Keratinocyte (primary cell): ENCODE data around the gene ATP8A2. TPM values are rescaled to one million over a fixed set of nuclear protein-coding genes. Genes with fewer than 3 reads are reported as not detected.

Experiments
- DNase-seq: peaks from one replicate; pipeline ENCODE4 v3.0.0-alpha.2; 2011; ENCODE audit warnings: low read depth, missing footprints, low spot score
- FAIRE-seq: peaks from 2 replicates; lab custom pipeline; 2011; peaks lifted over from hg19 to GRCh38; lab: Jason Lieb, UNC
- H2AFZ ChIP-seq: 2 replicates; pipeline ENCODE4 v1.6.0; 2012; ENCODE audit warnings: low read length, control low read depth, inconsistent platforms; ENCODE audit not compliant: control insufficient read depth
- H3K27ac ChIP-seq: 2 replicates; pipeline ENCODE4 v1.5.1; 2011; ENCODE audit warnings: low read length; ENCODE audit not compliant: control insufficient read depth, insufficient read depth
- H3K27me3 ChIP-seq: 3 replicates; pipeline ENCODE4 v1.6.0; 2011; ENCODE audit warnings: low read length; ENCODE audit not compliant: control insufficient read depth, insufficient read depth; ENCODE audit errors: extremely low read depth
- H3K36me3 ChIP-seq, 2 experiments: 2 replicates in 1 of 2; 3 replicates in 1 of 2; pipeline ENCODE4 v1.5.1; 2011; ENCODE audit warnings: low read length in 2 of 2, mild to moderate bottlenecking in 1 of 2; ENCODE audit not compliant: control insufficient read depth in 2 of 2, insufficient read depth in 2 of 2; ENCODE audit errors: extremely low read depth in 1 of 2
- H3K4me1 ChIP-seq: 3 replicates; pipeline ENCODE4 v1.5.1; 2011; ENCODE audit warnings: low read length; ENCODE audit not compliant: control insufficient read depth, insufficient read depth; ENCODE audit errors: extremely low read depth
- H3K4me2 ChIP-seq: 3 replicates; pipeline ENCODE4 v1.6.0; 2011; ENCODE audit warnings: low read depth, low read length; ENCODE audit not compliant: control insufficient read depth, insufficient read depth; ENCODE audit errors: extremely low read depth
- H3K4me3 ChIP-seq, 3 experiments: fragments of 200-600 bp in 1 of 3; sonication (generic) in 1 of 3; 2 replicates in 2 of 3; 3 replicates in 1 of 3; pipeline ENCODE4 v1.5.1; 2011 to 2016; ENCODE audit warnings: low read length in 3 of 3, mild to moderate bottlenecking in 3 of 3, control low read depth in 2 of 3, inconsistent platforms in 1 of 3, low read depth in 1 of 3, mixed read lengths in 1 of 3, mixed run types in 1 of 3, moderate library complexity in 1 of 3; ENCODE audit not compliant: control insufficient read depth in 2 of 3, insufficient read depth in 2 of 3; ENCODE audit errors: extremely low read depth in 1 of 3
- H3K79me2 ChIP-seq: 2 replicates; pipeline ENCODE4 v1.6.0; 2012; ENCODE audit warnings: low read length; ENCODE audit not compliant: control insufficient read depth, insufficient read depth
- H3K9ac ChIP-seq: 3 replicates; pipeline ENCODE4 v1.6.0; 2011; ENCODE audit warnings: low read length; ENCODE audit not compliant: control insufficient read depth, insufficient read depth; ENCODE audit errors: extremely low read depth
- H3K9me1 ChIP-seq: 3 replicates; pipeline ENCODE4 v1.6.0; 2011; ENCODE audit warnings: low read length; ENCODE audit not compliant: control insufficient read depth, insufficient read depth; ENCODE audit errors: extremely low read depth
- H3K9me3 ChIP-seq: 2 replicates; pipeline ENCODE4 v1.5.1; 2012; ENCODE audit warnings: low read depth, low read length; ENCODE audit not compliant: control insufficient read depth
- H4K20me1 ChIP-seq: 3 replicates; pipeline ENCODE4 v1.6.0; 2011; ENCODE audit warnings: low read length; ENCODE audit not compliant: control insufficient read depth, insufficient read depth; ENCODE audit errors: extremely low read depth
- CTCF ChIP-seq, 3 experiments: IDR thresholded peaks in 1 of 3; conservative IDR thresholded peaks in 1 of 3; optimal IDR thresholded peaks in 1 of 3; 2 replicates in 2 of 3; 3 replicates in 1 of 3; pipeline versions ENCODE3 to v1.5.1; 2011; ENCODE audit warnings: low read length in 3 of 3, mild to moderate bottlenecking in 3 of 3, moderate library complexity in 2 of 3, control low read depth in 1 of 3, inconsistent platforms in 1 of 3; ENCODE audit not compliant: insufficient read depth in 2 of 3; ENCODE audit errors: extremely low read depth in 1 of 3
- EZH2 ChIP-seq: IDR thresholded peaks from one replicate; pipeline ENCODE4 v1.6.1; 2012; ENCODE audit warnings: inconsistent platforms, mild to moderate bottlenecking, low read length, moderate library complexity
- dilution Hi-C: fragments of 300-500 bp; cut with MboI; formaldehyde crosslinking; loops from one replicate; pipeline ENCODE4 v1.7.0; 2020; ENCODE audit warnings: low sequenced_read_pairs; ENCODE audit not compliant: extremely low pct_ligation_motif_present
- polyA plus RNA-seq, 5 experiments: library from polyadenylated mRNA; depleted of rRNA in 3 of 5; stranded (reverse) in 3 of 5; stranded (forward) in 1 of 5; unstranded in 1 of 5; fragments of >200 nt; gene quantifications; 1 replicate in 1 of 5; 2 replicates in 3 of 5; 3 replicates in 1 of 5; pipeline versions ENCODE4 v1.2.1 to v1.2.3, GENCODE V29; 2011 to 2012; ENCODE audit warnings: missing spikeins in 2 of 5, low read depth in 1 of 5, low replicate concordance in 1 of 5

Gene ATP8A2
- polyA plus RNA-seq, 1 donor (not counting 4 experiments of a cell fraction or from before 2014, with no cell fraction given) = 0.16 TPM

- H3K9me3 ChIP-seq = no peaks in the 10 kb centered on the region
- H3K4me2 ChIP-seq = no peak overlapping the region
- FAIRE-seq = no peak
- no peak overlapping the region for H3K4me3 ChIP-seq
- no peak overlapping the region for H3K27ac ChIP-seq
- peaks cover 5% of the 10 kb centered on the region for H3K4me1 ChIP-seq
- H3K36me3 ChIP-seq = no peaks in the 10 kb centered on the region
- DNase-seq = no peak
- H3K9me1 ChIP-seq = no peaks in the 10 kb centered on the region
- no peak overlapping the region for H2AFZ ChIP-seq
- H3K79me2 ChIP-seq = no peaks in the 10 kb centered on the region
- dilution Hi-C loops = no loop called here
- H3K9ac ChIP-seq = no peak overlapping the region
- TF ChIP-seq CTCF (optimal IDR thresholded peaks at IDR 0.05 in 1 of 3, IDR thresholded peaks at IDR 0.05 in 1 of 3, conservative IDR thresholded peaks at IDR 0.05 in 1 of 3; ENCODE audit: extremely low read depth in 1 of 3, insufficient read depth in 2 of 3, low read length in 3 of 3) (no peak), EZH2 (no peak)
- H3K27me3 ChIP-seq = no peaks in the 10 kb centered on the region
- H4K20me1 ChIP-seq = no peaks in the 10 kb centered on the region
Measured at GRCh38 chr13:25939961-25940687, 568.4 kb downstream of the ATP8A2 start.

GRCh38 chr13:25943081-25943480 lies 571.3 kb downstream of the ATP8A2 start:
- Histone ChIP-seq H3K4me1 (peaks cover 15% of the 10 kb centered on the region), H3K9me1 (no peaks in the 10 kb centered on the region), H3K79me2 (no peaks in the 10 kb centered on the region), H3K4me2 (no peak overlapping the region), H3K27me3 (no peaks in the 10 kb centered on the region), H3K27ac (no peak overlapping the region), H3K36me3 (no peaks in the 10 kb centered on the region), H4K20me1 (no peaks in the 10 kb centered on the region), H3K9me3 (no peaks in the 10 kb centered on the region), H3K4me3 (no peak overlapping the region), H2AFZ (no peak overlapping the region), H3K9ac (no peak overlapping the region)
- dilution Hi-C loops = no loop called here
- FAIRE-seq (no peak), DNase-seq (no peak)
- TF ChIP-seq EZH2 (no peak), CTCF (optimal IDR thresholded peaks at IDR 0.05 in 1 of 3, IDR thresholded peaks at IDR 0.05 in 1 of 3, conservative IDR thresholded peaks at IDR 0.05 in 1 of 3; ENCODE audit: extremely low read depth in 1 of 3, insufficient read depth in 2 of 3, low read length in 3 of 3) (no peak)
